CD8-positive, alpha-beta memory T cell (primary cell): Measurements from ENCODE around the gene EYA2. TPM values are rescaled to one million over a fixed set of nuclear protein-coding genes. Genes with fewer than 3 reads are reported as not detected.

Source experiments
- CTCF ChIA-PET: fragments of 350-600 bp; sonication (Branson Sonifier 250); formaldehyde crosslinking; loops from one replicate; lab custom pipeline; 2021; ENCODE audit warnings: antibody characterized with exemption; lab: Charles Lee
- POLR2A ChIA-PET: fragments of 350-600 bp; sonication (Branson Sonifier 250); formaldehyde crosslinking; loops from one replicate; lab custom pipeline; 2021; ENCODE audit warnings: antibody characterized with exemption; lab: Charles Lee
- DNase-seq, 5 donors: peaks; one replicate each; pipeline versions ENCODE4 v3.0.0 to v3.0.0-alpha.2; 2020 to 2022; ENCODE audit warnings: mixed read lengths in 1 of 5
- H3K27ac ChIP-seq: one replicate; pipeline ENCODE4 v1.7.0; 2013; ENCODE audit warnings: low read depth, mild to moderate bottlenecking, low read length, moderate library complexity
- H3K27me3 ChIP-seq: 2 replicates; pipeline ENCODE4 v1.7.0; 2013; ENCODE audit warnings: low read length, mild to moderate bottlenecking; ENCODE audit not compliant: insufficient read depth, poor library complexity, severe bottlenecking
- H3K36me3 ChIP-seq: 2 replicates; pipeline ENCODE4 v1.7.0; 2013; ENCODE audit warnings: mild to moderate bottlenecking, low read length, moderate library complexity; ENCODE audit not compliant: insufficient read depth
- H3K4me1 ChIP-seq: 2 replicates; pipeline ENCODE4 v1.7.0; 2013; ENCODE audit warnings: mild to moderate bottlenecking, low read length, moderate library complexity; ENCODE audit not compliant: insufficient read depth
- H3K4me3 ChIP-seq: 2 replicates; pipeline ENCODE4 v1.7.0; 2013; ENCODE audit warnings: mild to moderate bottlenecking, low read length
- H3K9me3 ChIP-seq: 2 replicates; pipeline ENCODE4 v1.7.0; 2013; ENCODE audit warnings: mild to moderate bottlenecking, low read length
- H3K27ac Mint-ChIP-seq, 8 donors: one replicate each; pipeline ENCODE4 v1.8.0; 2020 to 2021; ENCODE audit warnings: mixed read lengths in 8 of 8, mild to moderate bottlenecking in 6 of 8, inconsistent platforms in 3 of 8, moderate library complexity in 3 of 8
- H3K27me3 Mint-ChIP-seq, 2 donors: one replicate each; pipeline ENCODE4 v1.8.0; 2020 to 2021; ENCODE audit warnings: mixed read lengths in 2 of 2, mild to moderate bottlenecking in 1 of 2, moderate library complexity in 1 of 2
- H3K36me3 Mint-ChIP-seq, 3 donors: one replicate each; pipeline ENCODE4 v1.8.0; 2020 to 2021; ENCODE audit warnings: mixed read lengths in 3 of 3, inconsistent platforms in 1 of 3, mild to moderate bottlenecking in 1 of 3
- H3K4me1 Mint-ChIP-seq, 3 donors: one replicate each; pipeline ENCODE4 v1.8.0; 2020 to 2021; ENCODE audit warnings: mixed read lengths in 3 of 3, inconsistent platforms in 1 of 3, mild to moderate bottlenecking in 1 of 3
- H3K4me3 Mint-ChIP-seq, 7 donors: one replicate each; pipeline ENCODE4 v1.8.0; 2020 to 2021; ENCODE audit warnings: mixed read lengths in 7 of 7, mild to moderate bottlenecking in 6 of 7, moderate library complexity in 4 of 7, inconsistent platforms in 2 of 7
- H3K9me3 Mint-ChIP-seq, 5 donors: one replicate each; pipeline ENCODE4 v1.8.0; 2020 to 2022; ENCODE audit warnings: mixed read lengths in 5 of 5, mild to moderate bottlenecking in 3 of 5, moderate library complexity in 2 of 5, inconsistent platforms in 1 of 5
- polyA plus RNA-seq: library from polyadenylated mRNA; unstranded; fragments of 300-500 nt; fragmentation: Illumina TruSeq; gene quantifications from one replicate; pipeline ENCODE4 v1.2.3, GENCODE V29; 2021
- total RNA-seq, 2 experiments: library from RNA; stranded (reverse); gene quantifications; one replicate each; pipeline ENCODE4 v1.2.3, GENCODE V29; 2021

The EYA2 gene
- total and polyA plus RNA-seq, 3 experiments from 2014 or later: not detected

- Histone ChIP-seq H3K36me3 (no peaks in the 10 kb centered on the region), H3K4me1 (no peaks in the 10 kb centered on the region), H3K27me3 (no peaks in the 10 kb centered on the region), H3K27ac (no peak overlapping the region), H3K4me3 (no peak overlapping the region), H3K9me3 (no peaks in the 10 kb centered on the region)
- Mint-ChIP-seq H3K4me3 (no peak overlapping the region), H3K36me3 (no peaks in the 10 kb centered on the region), H3K27me3 (peaks cover 3 to 33% of the 10 kb centered on the region in 2 donors), H3K4me1 (no peaks in the 10 kb centered on the region), H3K9me3 (peaks cover 0 to 3% (median 0%) of the 10 kb centered on the region in 5 donors), H3K27ac (no peak overlapping the region)
- ChIA-PET CTCF (interaction anchor here (0.7 kb wide), 1 partner anchor 11 kb away, joined by 3 read pairs; no protein-coding TSS in a partner anchor), POLR2A (no interaction called here)
- no peak for DNase-seq
These were observed 242.1 kb downstream of the EYA2 start for GRCh38 chr20:47136782-47137181.

GRCh38 chr20:47137231-47137870, 242.7 kb downstream of the EYA2 start:
- Mint-ChIP-seq H3K27ac (no peak overlapping the region), H3K4me3 (no peak overlapping the region), H3K36me3 (no peaks in the 10 kb centered on the region), H3K9me3 (peaks cover 0 to 3% (median 0%) of the 10 kb centered on the region in 5 donors), H3K4me1 (no peaks in the 10 kb centered on the region), H3K27me3 (peaks cover 3 to 35% of the 10 kb centered on the region in 2 donors)
- no peaks in the 10 kb centered on the region for H3K9me3 ChIP-seq
- H3K36me3 ChIP-seq: no peaks in the 10 kb centered on the region
- POLR2A ChIA-PET: no interaction called here
- H3K4me1 ChIP-seq: no peaks in the 10 kb centered on the region
- H3K27me3 ChIP-seq: no peaks in the 10 kb centered on the region
- no peak overlapping the region for H3K4me3 ChIP-seq
- DNase-seq: no peak
- no peak overlapping the region for H3K27ac ChIP-seq
- CTCF ChIA-PET: interaction anchor here (0.7 kb wide), 1 partner anchor 11 kb away, joined by 3 read pairs; no protein-coding TSS in a partner anchor

GRCh38 chr20:47139934-47140535, 245.4 kb downstream of the EYA2 start:
- Mint-ChIP-seq H3K4me3 (no peak overlapping the region), H3K4me1 (no peaks in the 10 kb centered on the region), H3K27ac (no peak overlapping the region), H3K36me3 (no peaks in the 10 kb centered on the region), H3K27me3 (peaks cover 3 to 33% of the 10 kb centered on the region in 2 donors), H3K9me3 (peaks cover 0 to 3% (median 0%) of the 10 kb centered on the region in 5 donors)
- POLR2A ChIA-PET: no interaction called here
- H3K36me3 ChIP-seq: no peaks in the 10 kb centered on the region
- H3K27me3 ChIP-seq: no peaks in the 10 kb centered on the region
- no peaks in the 10 kb centered on the region for H3K9me3 ChIP-seq
- CTCF ChIA-PET: no interaction called here
- no peak for DNase-seq
- H3K4me3 ChIP-seq: no peak overlapping the region
- H3K4me1 ChIP-seq: no peaks in the 10 kb centered on the region
- H3K27ac ChIP-seq: no peak overlapping the region

DNA sequence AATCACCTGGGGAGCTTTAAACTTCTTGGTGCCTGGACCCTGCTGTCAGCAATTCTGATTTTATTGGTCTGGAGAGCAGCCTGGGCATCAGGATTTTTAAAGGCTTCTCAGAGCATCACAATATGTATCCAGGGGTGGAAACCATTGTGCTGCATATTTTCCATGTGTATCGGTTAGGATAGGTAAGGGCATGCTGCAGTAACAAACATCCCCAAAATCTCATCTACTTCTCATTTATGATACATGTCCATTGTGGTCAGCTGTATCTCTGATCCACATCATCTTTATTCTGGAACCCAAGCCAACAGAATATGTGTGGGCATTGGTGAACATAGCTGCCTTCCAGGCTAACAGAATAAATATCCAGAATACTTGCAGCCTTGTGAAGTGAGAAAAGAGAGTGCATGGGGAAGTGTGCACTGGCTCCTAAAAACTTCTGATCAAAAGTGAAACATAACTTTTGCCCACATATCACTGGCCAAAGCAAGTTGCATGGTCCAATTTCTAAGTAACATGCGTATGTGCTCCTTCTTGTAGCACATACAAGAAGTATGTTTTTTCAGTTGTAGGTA, 246.8 kb downstream of the EYA2 start:
- H3K4me3 Mint-ChIP-seq: no peak overlapping the region
- ChIA-PET CTCF (no interaction called here), POLR2A (no interaction called here)
- H3K9me3 Mint-ChIP-seq: peaks cover 0 to 3% (median 0%) of the 10 kb centered on the region in 5 donors
- H3K27ac Mint-ChIP-seq: no peak overlapping the region
- H3K9me3 ChIP-seq: no peaks in the 10 kb centered on the region
- H3K27me3 Mint-ChIP-seq: peaks cover 3 to 33% of the 10 kb centered on the region in 2 donors
- no peaks in the 10 kb centered on the region for H3K4me1 Mint-ChIP-seq
- H3K4me1 ChIP-seq: no peaks in the 10 kb centered on the region
- no peaks in the 10 kb centered on the region for H3K27me3 ChIP-seq
- H3K36me3 ChIP-seq: no peaks in the 10 kb centered on the region
- no peak overlapping the region for H3K27ac ChIP-seq
- DNase-seq: no peak
- no peak overlapping the region for H3K4me3 ChIP-seq
- H3K36me3 Mint-ChIP-seq: no peaks in the 10 kb centered on the region

- Mint-ChIP-seq H3K4me1 (no peaks in the 10 kb centered on the region), H3K27me3 (peaks cover 4 to 37% of the 10 kb centered on the region in 2 donors), H3K36me3 (no peaks in the 10 kb centered on the region), H3K9me3 (peaks cover 0 to 3% (median 0%) of the 10 kb centered on the region in 5 donors), H3K27ac (no peak overlapping the region), H3K4me3 (no peak overlapping the region)
- H3K27ac ChIP-seq: no peak overlapping the region
- DNase-seq: no peak
- ChIA-PET POLR2A (no interaction called here), CTCF (no interaction called here)
- no peak overlapping the region for H3K4me3 ChIP-seq
- H3K27me3 ChIP-seq: no peaks in the 10 kb centered on the region
- H3K4me1 ChIP-seq: no peaks in the 10 kb centered on the region
- no peaks in the 10 kb centered on the region for H3K36me3 ChIP-seq
- no peaks in the 10 kb centered on the region for H3K9me3 ChIP-seq
These were observed 247.5 kb downstream of the EYA2 start for GRCh38 chr20:47141941-47142773.

DNA sequence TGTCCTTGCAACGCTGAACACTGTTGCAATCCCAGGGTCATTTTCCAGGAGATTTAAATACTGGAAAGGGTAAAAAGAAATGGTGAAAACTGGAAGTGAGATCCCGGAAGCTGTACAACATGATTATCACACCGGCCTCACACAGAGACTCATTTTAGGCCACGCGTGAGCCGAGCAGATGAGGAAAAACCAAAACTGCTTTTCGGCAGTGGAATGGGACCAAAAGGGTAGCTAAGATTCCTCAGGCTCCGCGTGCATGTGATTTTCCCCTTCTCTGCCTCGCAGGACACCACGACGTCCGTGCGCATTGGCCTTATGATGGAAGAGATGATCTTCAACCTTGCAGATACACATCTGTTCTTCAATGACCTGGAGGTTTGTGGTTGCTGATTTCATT, 248.1 kb downstream of the EYA2 start:
- Histone ChIP-seq H3K9me3 (no peaks in the 10 kb centered on the region), H3K36me3 (no peaks in the 10 kb centered on the region), H3K27ac (no peak overlapping the region), H3K4me3 (no peak overlapping the region), H3K4me1 (no peaks in the 10 kb centered on the region), H3K27me3 (no peaks in the 10 kb centered on the region)
- ChIA-PET CTCF (no interaction called here), POLR2A (no interaction called here)
- Mint-ChIP-seq H3K9me3 (peaks cover 0 to 3% (median 0%) of the 10 kb centered on the region in 5 donors), H3K4me3 (no peak overlapping the region), H3K27me3 (peaks cover 5 to 41% of the 10 kb centered on the region in 2 donors), H3K36me3 (no peaks in the 10 kb centered on the region), H3K4me1 (no peaks in the 10 kb centered on the region), H3K27ac (no peak overlapping the region)
- no peak for DNase-seq

GRCh38 chr20:47143657-47144056, 249.0 kb downstream of the EYA2 start:
- no peak overlapping the region for H3K27ac ChIP-seq
- no peak overlapping the region for H3K4me3 ChIP-seq
- Mint-ChIP-seq H3K4me3 (no peak overlapping the region), H3K27me3 (peaks cover 7 to 43% of the 10 kb centered on the region in 2 donors), H3K36me3 (no peaks in the 10 kb centered on the region), H3K27ac (no peak overlapping the region), H3K4me1 (no peaks in the 10 kb centered on the region), H3K9me3 (peaks cover 0 to 3% (median 0%) of the 10 kb centered on the region in 5 donors)
- no peaks in the 10 kb centered on the region for H3K27me3 ChIP-seq
- H3K36me3 ChIP-seq: no peaks in the 10 kb centered on the region
- H3K4me1 ChIP-seq: no peaks in the 10 kb centered on the region
- no peaks in the 10 kb centered on the region for H3K9me3 ChIP-seq
- no peak for DNase-seq
- POLR2A ChIA-PET: no interaction called here
- CTCF ChIA-PET: no interaction called here
